NCI-H1694 (cell line): ENCODE results near the gene CYP8B1.
"Not testable (repeated sequence)": the region's sequence is repeated elsewhere in the genome, so short reads cannot be mapped to it uniquely, and the experiment has no call there.

ENCODE experiments used
- DNase-seq: peaks from one replicate; lab custom pipeline; 2025; lab: John Stamatoyannopoulos, UW

Gene CYP8B1

GRCh38 chr3:42886294-42886822 is 10.7 kb upstream of the CYP8B1 start:
- no peak for DNase-seq

GRCh38 chr3:42884324-42884723 is 8.6 kb upstream of the CYP8B1 start:
- no peak for DNase-seq

- DNase-seq = not testable (repeated sequence)
Measured at GRCh38 chr3:42883251-42883930, 7.7 kb upstream of the CYP8B1 start.

- peak; percentile 48 for DNase-seq
Measured at GRCh38 chr3:42880601-42881451, 5.1 kb upstream of the CYP8B1 start.

GRCh38 chr3:42880183-42880582 is 4.5 kb upstream of the CYP8B1 start:
- no peak for DNase-seq

- no peak for DNase-seq
Measured at GRCh38 chr3:42877881-42878280, 2.2 kb upstream of the CYP8B1 start.

GRCh38 chr3:42876940-42877720 is 1.5 kb upstream of the CYP8B1 start:
- no peak for DNase-seq

- DNase-seq = no peak
Measured at GRCh38 chr3:42876401-42876800, 722 bp upstream of the CYP8B1 start.

- DNase-seq = no peak
Measured at GRCh38 chr3:42874749-42875148, 930 bp downstream of the CYP8B1 start.

GRCh38 chr3:42873221-42873982 is 2.3 kb downstream of the CYP8B1 start:
- DNase-seq = no peak

- DNase-seq = no peak
Measured at GRCh38 chr3:42872718-42873117, 3.0 kb downstream of the CYP8B1 start.

GRCh38 chr3:42871592-42872196 is 4.0 kb downstream of the CYP8B1 start:
- no peak for DNase-seq

GRCh38 chr3:42868841-42869240 is 6.8 kb downstream of the CYP8B1 start:
- no peak for DNase-seq

GRCh38 chr3:42867138-42867537 is 8.5 kb downstream of the CYP8B1 start:
- no peak for DNase-seq

GRCh38 chr3:42865256-42865655 is 10.4 kb downstream of the CYP8B1 start:
- DNase-seq = no peak

GRCh38 chr3:42864321-42864950 is 11.2 kb downstream of the CYP8B1 start:
- no peak for DNase-seq

- DNase-seq = no peak
Measured at GRCh38 chr3:42856544-42856943, 19.1 kb downstream of the CYP8B1 start.

- no peak for DNase-seq
Measured at GRCh38 chr3:42855547-42856380, 19.9 kb downstream of the CYP8B1 start.

GRCh38 chr3:42855219-42855546 is 20.5 kb downstream of the CYP8B1 start:
- no peak for DNase-seq

- no peak for DNase-seq
Measured at GRCh38 chr3:42853739-42854302, 21.9 kb downstream of the CYP8B1 start.
